Astrocyte (in vitro differentiated cells and primary cell): ENCODE data around the gene LRRC61. TPM values are rescaled to one million over a fixed set of nuclear protein-coding genes. Genes with fewer than 3 reads are reported as not detected.

ENCODE experiments used
- DNase-seq: peaks from one replicate; pipeline ENCODE4 v3.0.0-alpha.2; 2010; ENCODE audit warnings: low read depth
- FAIRE-seq: peaks from 2 replicates; lab custom pipeline; 2011; peaks lifted over from hg19 to GRCh38; lab: Jason Lieb, UNC
- H2AFZ ChIP-seq: 2 replicates; pipeline ENCODE4 v1.6.0; 2012; ENCODE audit warnings: low read depth, low read length, inconsistent platforms
- H3K27ac ChIP-seq: 2 replicates; pipeline ENCODE4 v1.5.1; 2011; ENCODE audit warnings: low read depth, low read length, inconsistent platforms
- H3K27me3 ChIP-seq: 2 replicates; pipeline ENCODE4 v1.6.0; 2011; ENCODE audit warnings: low read length, inconsistent platforms; ENCODE audit not compliant: insufficient read depth
- H3K36me3 ChIP-seq: 2 replicates; pipeline ENCODE4 v1.5.1; 2011; ENCODE audit warnings: low read length, inconsistent platforms; ENCODE audit not compliant: insufficient read depth
- H3K4me1 ChIP-seq: 2 replicates; pipeline ENCODE4 v1.5.1; 2011; ENCODE audit warnings: low read length, inconsistent platforms; ENCODE audit not compliant: insufficient read depth
- H3K4me2 ChIP-seq: 2 replicates; pipeline ENCODE4 v1.6.0; 2012; ENCODE audit warnings: low read length, inconsistent platforms
- H3K4me3 ChIP-seq: 2 replicates; pipeline ENCODE4 v1.5.1; 2011; ENCODE audit warnings: low read depth, mild to moderate bottlenecking, low read length, inconsistent platforms; ENCODE audit not compliant: insufficient read depth
- H3K79me2 ChIP-seq: 2 replicates; pipeline ENCODE4 v1.6.0; 2012; ENCODE audit warnings: mild to moderate bottlenecking, low read length, inconsistent platforms; ENCODE audit not compliant: insufficient read depth
- H3K9ac ChIP-seq: 2 replicates; pipeline ENCODE4 v1.6.0; 2012; ENCODE audit warnings: mild to moderate bottlenecking, low read length, inconsistent platforms
- H3K9me3 ChIP-seq: 2 replicates; pipeline ENCODE4 v1.5.1; 2012; ENCODE audit warnings: low read depth, mild to moderate bottlenecking, low read length, inconsistent platforms; ENCODE audit not compliant: insufficient read depth
- H4K20me1 ChIP-seq: 2 replicates; pipeline ENCODE4 v1.6.0; 2012; ENCODE audit warnings: low read length, inconsistent platforms; ENCODE audit not compliant: insufficient read depth
- H3K27ac Mint-ChIP-seq: one replicate; pipeline ENCODE4 v1.8.0; 2021; ENCODE audit warnings: mild to moderate bottlenecking, mixed read lengths; ENCODE audit not compliant: unreplicated experiment
- H3K27me3 Mint-ChIP-seq: one replicate; pipeline ENCODE4 v1.8.0; 2021; ENCODE audit warnings: low read depth, mixed read lengths; ENCODE audit not compliant: unreplicated experiment
- H3K36me3 Mint-ChIP-seq: one replicate; pipeline ENCODE4 v1.8.0; 2021; ENCODE audit warnings: low read depth, mixed read lengths; ENCODE audit not compliant: unreplicated experiment
- H3K4me1 Mint-ChIP-seq: one replicate; pipeline ENCODE4 v1.8.0; 2021; ENCODE audit warnings: low read depth, mixed read lengths; ENCODE audit not compliant: unreplicated experiment
- H3K4me3 Mint-ChIP-seq: one replicate; pipeline ENCODE4 v1.8.0; 2021; ENCODE audit warnings: mild to moderate bottlenecking, moderate library complexity, mixed read lengths; ENCODE audit not compliant: unreplicated experiment
- H3K9me3 Mint-ChIP-seq: one replicate; pipeline ENCODE4 v1.8.0; 2021; ENCODE audit warnings: mild to moderate bottlenecking, mixed read lengths; ENCODE audit not compliant: unreplicated experiment
- CTCF ChIP-seq: IDR thresholded peaks from 2 replicates; pipeline ENCODE4 v1.5.1; 2011; ENCODE audit warnings: low read depth, mild to moderate bottlenecking, inconsistent platforms, low read length, moderate library complexity; ENCODE audit not compliant: insufficient read depth
- EZH2 ChIP-seq: IDR thresholded peaks from 2 replicates; pipeline ENCODE4 v1.6.1; 2012; ENCODE audit warnings: mild to moderate bottlenecking, low read length, inconsistent platforms; ENCODE audit not compliant: insufficient read depth
- total RNA-seq: library from RNA; stranded (reverse); gene quantifications from 2 replicates; pipeline ENCODE4 v1.2.1, GENCODE V29; 2021

Gene LRRC61
- total RNA-seq, 1 donor from 2014 or later = 0.45 TPM

GRCh38 chr7:150368096-150368883, 45.1 kb downstream of the LRRC61 start, which contains the start of gene REPIN1:
TSS of gene REPIN1 (plus strand) at chr7:150368822. CDS start at chr7:150369712, 890 bp downstream.
- Histone ChIP-seq H3K9me3 (no peaks in the 10 kb centered on the region), H3K4me2 (peak within 1 kb of the TSS; percentile 83), H2AFZ (peak within 1 kb of the TSS; percentile 84), H3K4me3 (peak within 1 kb of the TSS; percentile 74), H3K79me2 (peaks cover 30% of the 10 kb centered on the region), H3K27me3 (no peaks in the 10 kb centered on the region), H3K36me3 (no peaks in the 10 kb centered on the region), H3K9ac (peak within 1 kb of the TSS; percentile 87), H3K4me1 (peaks cover 29% of the 10 kb centered on the region), H4K20me1 (peaks cover 9% of the 10 kb centered on the region), H3K27ac (peak within 1 kb of the TSS; percentile 68)
- Mint-ChIP-seq H3K27ac (peak within 1 kb of the TSS; percentile 98), H3K4me3 (peak within 1 kb of the TSS; percentile 97), H3K9me3 (no peaks in the 10 kb centered on the region), H3K27me3 (no peaks in the 10 kb centered on the region), H3K4me1 (peaks cover 13% of the 10 kb centered on the region), H3K36me3 (peaks cover 2% of the 10 kb centered on the region)
- DNase-seq (peak; percentile 65), FAIRE-seq (no peak)
- no peak for TF ChIP-seq EZH2
- no peak for TF ChIP-seq CTCF

GRCh38 chr7:150368884-150369747, 46.0 kb downstream of the LRRC61 start:
- H3K4me1 Mint-ChIP-seq = peaks cover 11% of the 10 kb centered on the region

More at GRCh38 chr7:150368884-150369747, 46.0 kb downstream of the LRRC61 start:
- Histone ChIP-seq H3K27ac (peak overlapping the region; percentile 68), H3K4me1 (peaks cover 29% of the 10 kb centered on the region), H3K9ac (peak overlapping the region; percentile 87), H3K9me3 (no peaks in the 10 kb centered on the region), H3K4me2 (peak overlapping the region; percentile 83), H3K79me2 (peaks cover 35% of the 10 kb centered on the region), H2AFZ (peak overlapping the region; percentile 84), H3K36me3 (peaks cover under 1% of the 10 kb centered on the region), H3K4me3 (peak overlapping the region; percentile 74), H4K20me1 (peaks cover 14% of the 10 kb centered on the region), H3K27me3 (no peaks in the 10 kb centered on the region)
- H3K27ac Mint-ChIP-seq = peak overlapping the region; percentile 98
- H3K9me3 Mint-ChIP-seq = no peaks in the 10 kb centered on the region
- TF ChIP-seq EZH2 (no peak), CTCF (no peak)
- FAIRE-seq = no peak
- peak; percentile 69 for DNase-seq
- H3K27me3 Mint-ChIP-seq = no peaks in the 10 kb centered on the region
- peaks cover 5% of the 10 kb centered on the region for H3K36me3 Mint-ChIP-seq
- peak overlapping the region; percentile 97 for H3K4me3 Mint-ChIP-seq
